ENCODE measurements around the gene PPARG. TPM values are rescaled to one million over a fixed set of nuclear protein-coding genes. Genes with fewer than 3 reads are reported as not detected.

PPARG gene
- total RNA-seq, 1 donor from 2014 or later = 4.4 TPM

GRCh38 chr3:12409684-12410596, 121.1 kb downstream of the PPARG start:
- TF ChIP-seq CTCF (IDR thresholded peaks at IDR 0.05) = no peak
- H3K36me3 Mint-ChIP-seq (ENCODE audit: unreplicated experiment) = no peaks in the 10 kb centered on the region
- no peak for DNase-seq (ENCODE audit: extremely low spot score, unreplicated experiment)
- peaks cover 10% of the 10 kb centered on the region for H3K4me1 Mint-ChIP-seq (ENCODE audit: unreplicated experiment)
- peaks cover 4% of the 10 kb centered on the region for H3K9me3 Mint-ChIP-seq (ENCODE audit: unreplicated experiment)
- peaks cover 18% of the 10 kb centered on the region for H3K27me3 Mint-ChIP-seq (ENCODE audit: unreplicated experiment)
- H3K27ac Mint-ChIP-seq (ENCODE audit: unreplicated experiment) = no peak overlapping the region
- no peak overlapping the region for H3K4me3 Mint-ChIP-seq (ENCODE audit: unreplicated experiment)

- Mint-ChIP-seq H3K4me3 (ENCODE audit: unreplicated experiment) (no peak overlapping the region), H3K27ac (ENCODE audit: unreplicated experiment) (no peak overlapping the region), H3K27me3 (ENCODE audit: unreplicated experiment) (peaks cover 21% of the 10 kb centered on the region), H3K9me3 (ENCODE audit: unreplicated experiment) (no peaks in the 10 kb centered on the region), H3K36me3 (ENCODE audit: unreplicated experiment) (no peaks in the 10 kb centered on the region), H3K4me1 (ENCODE audit: unreplicated experiment) (peaks cover 6% of the 10 kb centered on the region)
- TF ChIP-seq CTCF (IDR thresholded peaks at IDR 0.05) = no peak
- DNase-seq (ENCODE audit: extremely low spot score, unreplicated experiment) = no peak
Measured at GRCh38 chr3:12413721-12414255, 124.9 kb downstream of the PPARG start.

- peaks cover 22% of the 10 kb centered on the region for H3K27me3 Mint-ChIP-seq (ENCODE audit: unreplicated experiment)
- H3K4me1 Mint-ChIP-seq (ENCODE audit: unreplicated experiment) = peaks cover 6% of the 10 kb centered on the region
- no peak for TF ChIP-seq CTCF (IDR thresholded peaks at IDR 0.05)
- DNase-seq (ENCODE audit: extremely low spot score, unreplicated experiment) = no peak
- no peak overlapping the region for H3K4me3 Mint-ChIP-seq (ENCODE audit: unreplicated experiment)
- no peaks in the 10 kb centered on the region for H3K36me3 Mint-ChIP-seq (ENCODE audit: unreplicated experiment)
- H3K27ac Mint-ChIP-seq (ENCODE audit: unreplicated experiment) = no peak overlapping the region
- no peaks in the 10 kb centered on the region for H3K9me3 Mint-ChIP-seq (ENCODE audit: unreplicated experiment)
Measured at GRCh38 chr3:12415014-12415680, 126.3 kb downstream of the PPARG start.

GRCh38 chr3:12416731-12417130, 127.9 kb downstream of the PPARG start:
- H3K4me1 Mint-ChIP-seq (ENCODE audit: unreplicated experiment) = peaks cover 6% of the 10 kb centered on the region
- peaks cover 19% of the 10 kb centered on the region for H3K27me3 Mint-ChIP-seq (ENCODE audit: unreplicated experiment)
- no peak for TF ChIP-seq CTCF (IDR thresholded peaks at IDR 0.05)
- no peaks in the 10 kb centered on the region for H3K9me3 Mint-ChIP-seq (ENCODE audit: unreplicated experiment)
- no peaks in the 10 kb centered on the region for H3K36me3 Mint-ChIP-seq (ENCODE audit: unreplicated experiment)
- no peak overlapping the region for H3K27ac Mint-ChIP-seq (ENCODE audit: unreplicated experiment)
- peak; percentile 27 for DNase-seq (ENCODE audit: extremely low spot score, unreplicated experiment)
- no peak overlapping the region for H3K4me3 Mint-ChIP-seq (ENCODE audit: unreplicated experiment)

GRCh38 chr3:12420393-12420792, 131.5 kb downstream of the PPARG start:
- Mint-ChIP-seq H3K9me3 (ENCODE audit: unreplicated experiment) (no peaks in the 10 kb centered on the region), H3K27ac (ENCODE audit: unreplicated experiment) (no peak overlapping the region), H3K27me3 (ENCODE audit: unreplicated experiment) (peaks cover 7% of the 10 kb centered on the region), H3K4me3 (ENCODE audit: unreplicated experiment) (no peak overlapping the region), H3K4me1 (ENCODE audit: unreplicated experiment) (peaks cover 15% of the 10 kb centered on the region), H3K36me3 (ENCODE audit: unreplicated experiment) (no peaks in the 10 kb centered on the region)
- no peak for TF ChIP-seq CTCF (IDR thresholded peaks at IDR 0.05)
- no peak for DNase-seq (ENCODE audit: extremely low spot score, unreplicated experiment)

All from osteocyte (in vitro differentiated cells).